Measurements from ENCODE around the gene BICDL1. TPM values are rescaled to one million over a fixed set of nuclear protein-coding genes. Genes with fewer than 3 reads are reported as not detected.

The BICDL1 gene
- total RNA-seq, 1 donor from 2014 or later, result 0.30 TPM

DNA sequence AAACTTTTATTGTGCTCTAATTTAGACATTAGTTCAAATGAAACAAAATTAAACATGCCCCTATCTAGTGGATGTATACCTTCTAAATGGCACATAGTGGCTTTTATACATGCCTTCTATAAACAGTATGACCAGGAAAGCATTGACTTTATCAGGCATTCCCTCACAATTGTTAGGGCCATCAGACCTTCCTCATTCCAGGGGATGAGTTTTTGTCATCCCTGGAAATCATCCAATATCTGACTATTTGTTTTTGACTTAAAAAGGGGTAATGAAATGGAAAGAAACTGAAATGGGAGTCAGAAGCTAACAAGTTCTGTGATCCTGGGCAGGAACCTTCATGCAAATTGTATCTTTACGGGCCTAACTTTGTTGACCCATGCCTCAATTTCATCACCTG, 58.0 kb downstream of the BICDL1 start:
- DNase-seq (ENCODE audit: low spot score), result no peak
- intact Hi-C loops (cut with DNase I), result no loop called here

- intact Hi-C loops (cut with DNase I), result no loop called here
- no peak for DNase-seq (ENCODE audit: low spot score)
These were observed 59.2 kb downstream of the BICDL1 start for GRCh38 chr12:120048263-120048662.

GRCh38 chr12:120049426-120049825, 60.4 kb downstream of the BICDL1 start:
- intact Hi-C loops (cut with DNase I), result no loop called here
- no peak for DNase-seq (ENCODE audit: low spot score)

GRCh38 chr12:120051535-120051934, 62.5 kb downstream of the BICDL1 start:
- no peak for DNase-seq (ENCODE audit: low spot score)
- intact Hi-C loops (cut with DNase I), result no loop called here

- no peak for DNase-seq (ENCODE audit: low spot score)
These were observed 65.3 kb downstream of the BICDL1 start for GRCh38 chr12:120054293-120054692.

DNA sequence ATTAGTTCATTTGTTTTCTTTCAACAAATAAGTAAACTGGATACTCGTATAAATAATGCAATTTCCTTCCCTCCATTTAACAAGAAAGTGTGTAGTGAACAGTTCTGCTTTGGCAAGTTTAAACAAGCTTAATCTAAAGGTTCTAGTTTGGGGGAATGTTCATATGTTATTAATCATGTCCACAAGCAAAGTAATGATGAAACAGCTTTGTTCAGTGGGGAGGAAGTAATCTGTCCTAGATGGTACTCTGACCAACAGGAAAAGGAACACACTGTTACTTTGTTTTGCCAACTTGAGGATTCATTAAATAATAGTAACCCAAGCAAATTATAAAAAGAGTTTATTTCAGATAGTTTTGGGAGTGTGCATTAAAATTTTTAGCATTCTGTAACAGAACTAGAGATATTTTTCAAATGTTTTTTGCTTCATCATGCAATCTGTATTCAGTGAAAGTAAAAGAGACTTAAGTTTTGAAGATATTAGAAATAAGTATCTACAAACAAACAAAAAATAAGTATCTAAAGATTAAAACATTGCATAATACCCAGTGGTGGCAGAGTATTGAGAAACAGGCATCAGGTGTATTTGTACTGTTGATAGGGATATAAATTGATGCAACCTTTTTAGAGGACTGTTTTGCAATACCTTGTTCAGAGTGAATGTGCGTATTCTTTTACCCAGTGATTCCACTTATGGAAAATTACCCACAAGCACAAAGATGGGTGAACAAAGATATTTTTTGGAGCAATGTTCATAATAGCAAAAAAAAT, 66.4 kb downstream of the BICDL1 start:
- intact Hi-C loops (cut with DNase I), result no loop called here
- no peak for DNase-seq (ENCODE audit: low spot score)

More at GRCh38 chr12:120054293-120054692, 65.3 kb downstream of the BICDL1 start:
- intact Hi-C loops (cut with DNase I), result no loop called here

DNA sequence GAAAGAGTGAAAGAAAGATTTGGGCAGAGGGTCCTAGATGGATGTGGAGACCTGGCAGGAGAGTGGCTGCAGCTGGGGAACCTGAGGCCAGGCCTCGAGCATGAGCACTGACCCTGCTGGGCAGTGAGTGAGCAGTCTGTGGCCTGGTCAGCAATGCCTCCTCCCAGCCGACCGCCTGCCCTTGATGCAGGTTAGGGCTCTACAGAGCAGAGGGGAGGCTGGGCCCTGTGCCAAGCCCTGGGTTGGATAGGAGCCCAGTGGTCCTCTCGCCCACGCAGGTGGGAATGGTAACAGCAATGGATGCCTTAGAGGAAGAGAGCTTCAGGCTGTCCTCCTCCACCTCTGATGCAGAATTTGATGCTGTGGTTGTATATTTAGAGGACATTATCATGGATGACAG, 67.7 kb downstream of the BICDL1 start:
- intact Hi-C loops (cut with DNase I), result no loop called here
- no peak for DNase-seq (ENCODE audit: low spot score)

GRCh38 chr12:120060196-120060595, 71.2 kb downstream of the BICDL1 start:
- intact Hi-C loops (cut with DNase I), result no loop called here
- DNase-seq (ENCODE audit: low spot score), result no peak

DNA sequence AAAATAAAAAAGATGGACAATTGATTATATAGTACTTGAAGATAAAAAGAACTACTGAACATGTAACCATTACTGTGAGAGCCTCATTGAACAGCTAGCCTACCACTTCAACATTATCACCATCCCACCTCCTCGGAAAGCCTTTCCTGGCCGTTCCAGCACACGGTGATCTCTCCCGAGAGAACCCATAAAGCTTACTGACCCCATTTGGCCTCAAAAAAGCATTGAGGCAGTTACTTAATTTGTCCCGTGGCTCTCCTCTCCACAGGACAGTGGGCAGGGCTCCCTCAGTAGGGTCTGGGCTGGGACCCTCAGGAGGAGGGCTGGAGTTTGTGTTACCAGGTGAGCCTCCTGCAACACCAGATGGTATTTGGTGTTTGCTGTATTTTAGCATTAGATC, 71.7 kb downstream of the BICDL1 start:
- no peak for DNase-seq (ENCODE audit: low spot score)
- intact Hi-C loops (cut with DNase I), result no loop called here

- intact Hi-C loops (cut with DNase I), result no loop called here
- DNase-seq (ENCODE audit: low spot score), result no peak
These were observed 72.7 kb downstream of the BICDL1 start for GRCh38 chr12:120061575-120062214.

DNA sequence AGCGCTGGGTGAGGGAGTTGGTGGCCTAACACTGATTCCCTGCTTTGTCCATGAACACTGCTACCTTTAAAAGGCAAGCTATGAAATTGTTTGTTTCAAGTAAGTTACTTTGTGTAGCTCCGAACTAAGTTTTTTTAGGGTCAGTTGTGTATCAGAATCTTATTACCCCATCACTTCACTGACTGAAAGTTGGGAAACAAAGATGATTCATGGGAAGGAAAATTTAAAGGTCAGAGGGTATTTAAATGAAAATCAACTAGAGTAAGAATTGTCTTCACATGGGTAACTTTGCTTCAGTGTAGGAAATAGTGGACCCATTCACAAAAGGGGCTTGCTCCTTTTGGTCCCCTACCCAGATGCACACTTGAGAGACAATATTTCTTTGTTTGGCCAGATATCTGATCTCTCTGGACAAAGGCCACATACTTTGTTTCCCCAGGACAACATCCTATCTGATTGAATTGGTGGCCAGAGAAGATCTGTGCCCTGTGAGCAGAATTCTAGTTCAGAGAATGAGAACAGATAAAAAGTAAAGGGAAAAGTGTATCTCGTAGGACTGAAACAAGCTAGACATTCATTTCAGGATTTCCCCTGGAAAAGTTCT, 74.0 kb downstream of the BICDL1 start:
- no peak for DNase-seq (ENCODE audit: low spot score)
- intact Hi-C loops (cut with DNase I), result no loop called here

GRCh38 chr12:120064054-120064940, 75.3 kb downstream of the BICDL1 start:
- no peak for DNase-seq (ENCODE audit: low spot score)
- intact Hi-C loops (cut with DNase I), result no loop called here

DNA sequence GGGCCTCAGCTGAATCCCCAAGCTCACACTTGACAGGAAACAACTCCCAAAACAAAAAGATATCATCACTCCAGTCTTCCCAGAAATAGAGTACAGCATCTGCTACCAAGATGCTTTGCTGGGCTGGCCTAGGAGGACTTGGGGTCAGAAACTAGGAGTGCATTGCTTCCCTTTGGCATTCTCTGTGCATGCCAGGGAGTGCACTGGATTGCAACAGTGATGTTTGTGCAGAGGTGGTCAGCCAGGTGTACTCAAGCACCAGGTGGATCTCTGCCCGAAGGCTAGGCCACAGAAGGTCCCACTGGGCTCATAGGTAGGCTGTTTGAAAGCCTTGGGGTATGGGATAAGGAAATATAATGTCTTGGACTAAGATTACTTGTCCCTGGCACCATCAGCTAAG, 76.4 kb downstream of the BICDL1 start:
- intact Hi-C loops (cut with DNase I), result no loop called here
- no peak for DNase-seq (ENCODE audit: low spot score)

DNA sequence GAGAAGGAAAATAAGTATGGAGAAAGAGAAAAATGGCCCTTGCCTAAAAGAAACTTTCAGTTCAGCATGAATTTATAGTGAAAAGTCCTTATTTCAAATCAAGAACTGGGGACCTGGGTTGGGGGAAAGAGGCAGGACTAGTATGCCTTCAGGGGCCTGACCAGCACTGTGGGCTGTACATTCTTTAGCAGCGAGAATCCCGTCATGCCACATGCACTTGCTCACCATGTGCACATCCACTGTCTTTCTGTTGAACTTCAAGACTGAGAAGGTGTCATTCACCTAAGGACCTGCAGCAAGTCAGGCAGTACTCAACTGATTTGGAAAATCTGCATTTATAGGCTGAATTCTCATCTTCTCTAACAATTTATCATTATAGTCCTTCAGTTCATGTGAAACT, 77.3 kb downstream of the BICDL1 start:
- intact Hi-C loops (cut with DNase I), result no loop called here
- no peak for DNase-seq (ENCODE audit: low spot score)

- no peak for DNase-seq (ENCODE audit: low spot score)
- intact Hi-C loops (cut with DNase I), result no loop called here
These were observed 78.2 kb downstream of the BICDL1 start for GRCh38 chr12:120067084-120067869.

GRCh38 chr12:120067901-120068300, 78.9 kb downstream of the BICDL1 start:
- intact Hi-C loops (cut with DNase I), result no loop called here
- DNase-seq (ENCODE audit: low spot score), result no peak

DNA sequence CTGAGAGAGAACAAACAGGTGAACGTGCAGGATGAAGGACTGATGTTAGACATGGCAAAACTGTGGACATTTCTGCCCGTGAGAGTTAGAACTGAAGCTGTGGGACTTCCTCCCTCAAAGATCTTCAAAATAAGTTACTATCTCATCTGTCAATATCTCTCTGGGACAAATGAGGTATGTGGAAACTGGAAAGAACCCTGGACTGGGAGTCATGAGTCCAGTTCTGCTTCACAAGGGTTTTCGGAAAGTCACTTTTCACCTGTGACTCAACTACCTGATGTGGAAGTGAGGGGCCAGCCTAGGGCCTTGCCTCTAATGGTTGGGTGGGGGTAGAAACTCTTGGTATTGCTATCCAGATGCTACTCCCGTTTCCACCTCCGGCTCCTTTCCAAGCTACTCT, 80.2 kb downstream of the BICDL1 start:
- no peak for DNase-seq (ENCODE audit: low spot score)
- intact Hi-C loops (cut with DNase I), result no loop called here

- intact Hi-C loops (cut with DNase I), result no loop called here
- no peak for DNase-seq (ENCODE audit: low spot score)
These were observed 82.5 kb downstream of the BICDL1 start for GRCh38 chr12:120071493-120072020.

Data from cardiac septum (tissue), 1 donor.